ENCODE results near the gene CADM1. TPM values are rescaled to one million over a fixed set of nuclear protein-coding genes. Genes with fewer than 3 reads are reported as not detected.
A peak's percentile ranks its signal among the peaks of the same experiment; 100 is the strongest.

CADM1 gene
- total RNA-seq, 1 experiment from 2014 or later = 1.1 TPM

GRCh38 chr11:115340874-115341273 lies 163.3 kb downstream of the CADM1 start:
- no peaks in the 10 kb centered on the region for H3K79me2 ChIP-seq (ENCODE audit: low read length)
- ChIA-PET CTCF (no interaction called here), POLR2A (ENCODE audit: unreplicated experiment) (no interaction called here)
- no peak overlapping the region for H3K4me3 ChIP-seq (ENCODE audit: low read length)
- no peak overlapping the region for H2AFZ ChIP-seq (ENCODE audit: low read length)
- no TSS peak for BruUV-seq (replicated peaks)
- no peaks in the 10 kb centered on the region for H3K9me3 ChIP-seq (ENCODE audit: low read length)
- intact Hi-C loops (cut with micrococcal nuclease) = no loop called here
- H3K36me3 ChIP-seq (ENCODE audit: low read depth, low read length) = no peaks in the 10 kb centered on the region
- no peak for TF ChIP-seq CTCF (conservative IDR thresholded peaks at IDR 0.05; ENCODE audit: low read depth, low read length)
- TF ChIP-seq EZH2 (IDR thresholded peaks at IDR 0.05; ENCODE audit: low read length, unreplicated experiment) = no peak
- TF ChIP-seq EZH2phosphoT487 (IDR thresholded peaks at IDR 0.05; ENCODE audit: borderline replicate concordance, low read length) = no peak
- no peak for DNase-seq
- 0 out of 2 replicates have a peak, but pooled peaks cover 3% of the 10 kb centered on the region for H3K27me3 ChIP-seq (ENCODE audit: low read length)
- H4K20me1 ChIP-seq (ENCODE audit: low read length) = no peaks in the 10 kb centered on the region
- H3K27ac ChIP-seq (ENCODE audit: low read length) = no peak overlapping the region
- H3K4me1 ChIP-seq (ENCODE audit: insufficient read depth, low read length) = no peaks in the 10 kb centered on the region
- ATAC-seq = no peak
- no peak overlapping the region for H3K4me2 ChIP-seq (ENCODE audit: low read length)
- H3F3A ChIP-seq (ENCODE audit: low read length, unreplicated experiment) = no peaks in the 10 kb centered on the region
- no peaks in the 10 kb centered on the region for H3K9me2 ChIP-seq (replicated peaks; ENCODE audit: low read length)
- no peak overlapping the region for H3K9ac ChIP-seq (ENCODE audit: low read length)

- Histone ChIP-seq H3K4me3 (ENCODE audit: low read length) (no peak overlapping the region), H3K27ac (ENCODE audit: low read length) (no peak overlapping the region), H4K20me1 (ENCODE audit: low read length) (no peaks in the 10 kb centered on the region), H3K79me2 (ENCODE audit: low read length) (no peaks in the 10 kb centered on the region), H3K9me3 (ENCODE audit: low read length) (no peaks in the 10 kb centered on the region), H3K36me3 (ENCODE audit: low read depth, low read length) (no peaks in the 10 kb centered on the region), H3F3A (ENCODE audit: low read length, unreplicated experiment) (no peaks in the 10 kb centered on the region), H2AFZ (ENCODE audit: low read length) (no peak overlapping the region), H3K9me2 (replicated peaks; ENCODE audit: low read length) (no peaks in the 10 kb centered on the region), H3K4me2 (ENCODE audit: low read length) (no peak overlapping the region), H3K27me3 (ENCODE audit: low read length) (0 out of 2 replicates have a peak, but pooled peaks cover 3% of the 10 kb centered on the region), H3K4me1 (ENCODE audit: insufficient read depth, low read length) (no peaks in the 10 kb centered on the region), H3K9ac (ENCODE audit: low read length) (no peak overlapping the region)
- TF ChIP-seq EZH2phosphoT487 (IDR thresholded peaks at IDR 0.05; ENCODE audit: borderline replicate concordance, low read length) (no peak), EZH2 (IDR thresholded peaks at IDR 0.05; ENCODE audit: low read length, unreplicated experiment) (no peak), CTCF (conservative IDR thresholded peaks at IDR 0.05; ENCODE audit: low read depth, low read length) (no peak)
- CTCF ChIA-PET = no interaction called here
- BruUV-seq (replicated peaks) = no TSS peak
- POLR2A ChIA-PET (ENCODE audit: unreplicated experiment) = no interaction called here
- intact Hi-C loops (cut with micrococcal nuclease) = loop anchor here (5.0 kb wide), 1 partner anchor 1304 kb away; no protein-coding TSS in a partner anchor
- ATAC-seq = no peak
- DNase-seq = no peak
Observed at GRCh38 chr11:115338476-115338875, 165.7 kb downstream of the CADM1 start.

GRCh38 chr11:115334932-115335788 lies 169.1 kb downstream of the CADM1 start:
- H3K9me2 ChIP-seq (replicated peaks; ENCODE audit: low read length) = no peaks in the 10 kb centered on the region

More at GRCh38 chr11:115334932-115335788, 169.1 kb downstream of the CADM1 start:
- intact Hi-C loops (cut with micrococcal nuclease) = loop anchor here (2.0 to 5.0 kb wide), 3 partner anchors 942 to 1356 kb away; no protein-coding TSS in a partner anchor
- Histone ChIP-seq H3K36me3 (ENCODE audit: low read depth, low read length) (no peaks in the 10 kb centered on the region), H3K4me2 (ENCODE audit: low read length) (no peak overlapping the region), H4K20me1 (ENCODE audit: low read length) (no peaks in the 10 kb centered on the region), H3K4me1 (ENCODE audit: insufficient read depth, low read length) (no peaks in the 10 kb centered on the region), H3K9ac (ENCODE audit: low read length) (no peak overlapping the region), H3K27me3 (ENCODE audit: low read length) (0 out of 2 replicates have a peak, but pooled peaks cover 3% of the 10 kb centered on the region), H3K9me3 (ENCODE audit: low read length) (no peaks in the 10 kb centered on the region), H3F3A (ENCODE audit: low read length, unreplicated experiment) (no peaks in the 10 kb centered on the region), H3K27ac (ENCODE audit: low read length) (no peak overlapping the region), H2AFZ (ENCODE audit: low read length) (no peak overlapping the region), H3K4me3 (ENCODE audit: low read length) (no peak overlapping the region), H3K79me2 (ENCODE audit: low read length) (no peaks in the 10 kb centered on the region)
- POLR2A ChIA-PET (ENCODE audit: unreplicated experiment) = no interaction called here
- TF ChIP-seq CTCF (conservative IDR thresholded peaks at IDR 0.05; ENCODE audit: low read depth, low read length) = peak; percentile 75
- TF ChIP-seq EZH2 (IDR thresholded peaks at IDR 0.05; ENCODE audit: low read length, unreplicated experiment) = no peak
- ATAC-seq = no peak
- CTCF ChIA-PET = interaction anchor here (0.6 to 0.7 kb wide), 2 partner anchors 890 to 1357 kb away, joined by 3 to 6 read pairs; no protein-coding TSS in a partner anchor
- peak; percentile 63 for DNase-seq
- BruUV-seq (replicated peaks) = no TSS peak
